SK-N-SH treated with all-trans-retinoic acid at 6 μM for 48 hours (cell line): ENCODE results near the gene CNPY3.
A peak's percentile ranks its signal among the peaks of the same experiment; 100 is the strongest.

Experiments
- ATAC-seq: fragments of 200-7000 bp; cut with Tn5 transposase; 3 replicates; pipeline ENCODE4 v1.9.1; 2020; ENCODE audit warnings: mild to moderate bottlenecking, moderate library complexity
- ARNTL ChIP-seq: fragments of 450-650 bp; formaldehyde crosslinking; IDR thresholded peaks from 2 replicates; pipeline ENCODE4 v1.5.0; 2020; ENCODE audit warnings: low read depth, mild to moderate bottlenecking, moderate library complexity, borderline replicate concordance
- BACH2 ChIP-seq: fragments of 250-450 bp; sonication (Bioruptor Pico); IDR thresholded peaks from 2 replicates; pipeline ENCODE4 v1.9.0; 2021; ENCODE audit warnings: mild to moderate bottlenecking, borderline replicate concordance
- CREB5 ChIP-seq: fragments of 250-450 bp; sonication (Bioruptor Pico); IDR thresholded peaks from 2 replicates; pipeline ENCODE4 v1.5.1; 2020; ENCODE audit warnings: low read depth, mild to moderate bottlenecking, moderate library complexity
- CSDC2 ChIP-seq: fragments of 250-450 bp; sonication (Bioruptor Pico); IDR thresholded peaks from 2 replicates; pipeline ENCODE4 v1.5.0; 2020; ENCODE audit warnings: mild to moderate bottlenecking, moderate library complexity
- CSRNP3 ChIP-seq: fragments of 250-450 bp; sonication (Bioruptor Pico); IDR thresholded peaks from 2 replicates; pipeline ENCODE4 v1.5.1; 2021; ENCODE audit warnings: mild to moderate bottlenecking, moderate library complexity
- GLIS3 ChIP-seq: fragments of 250-450 bp; sonication (Bioruptor Pico); IDR thresholded peaks from 2 replicates; pipeline ENCODE4 v1.5.0; 2020; ENCODE audit warnings: mild to moderate bottlenecking, moderate library complexity
- ISL1 ChIP-seq: fragments of 250-450 bp; sonication (Bioruptor Pico); IDR thresholded peaks from 2 replicates; pipeline ENCODE4 v2.1.2; 2022; ENCODE audit warnings: mild to moderate bottlenecking, moderate library complexity
- OSR1 ChIP-seq: fragments of 250-450 bp; sonication (Bioruptor Pico); IDR thresholded peaks from 2 replicates; pipeline ENCODE4 v1.8.0; 2022; ENCODE audit warnings: moderate library complexity, mild to moderate bottlenecking, inconsistent platforms
- PATZ1 ChIP-seq: fragments of 250-450 bp; sonication (Bioruptor Pico); IDR thresholded peaks from 2 replicates; pipeline ENCODE4 v1.8.0; 2020; ENCODE audit warnings: mild to moderate bottlenecking, moderate library complexity, borderline replicate concordance
- POU6F1 ChIP-seq: fragments of 250-450 bp; sonication (Bioruptor Pico); IDR thresholded peaks from 2 replicates; pipeline ENCODE4 v1.8.0; 2021; ENCODE audit warnings: low read depth, mild to moderate bottlenecking, moderate library complexity, borderline replicate concordance
- PPARA ChIP-seq: fragments of 250-450 bp; sonication (Bioruptor Pico); IDR thresholded peaks from 2 replicates; pipeline ENCODE4 v1.5.0; 2020; ENCODE audit warnings: mild to moderate bottlenecking, borderline replicate concordance
- SNAI2 ChIP-seq: fragments of 250-450 bp; sonication (Bioruptor Pico); IDR thresholded peaks from 2 replicates; pipeline ENCODE4 v1.5.0; 2020; ENCODE audit warnings: mild to moderate bottlenecking, moderate library complexity
- TCF4 ChIP-seq: fragments of 250-450 bp; sonication (Bioruptor Pico); IDR thresholded peaks from 2 replicates; pipeline ENCODE4 v1.8.0; 2021; ENCODE audit warnings: mild to moderate bottlenecking, moderate library complexity, borderline replicate concordance
- TOX ChIP-seq: fragments of 250-450 bp; sonication (Bioruptor Pico); IDR thresholded peaks from 2 replicates; pipeline ENCODE4 v1.8.0; 2021; ENCODE audit warnings: mild to moderate bottlenecking, moderate library complexity, borderline replicate concordance
- TSHZ2 ChIP-seq: fragments of 250-450 bp; sonication (Bioruptor Pico); IDR thresholded peaks from 2 replicates; pipeline ENCODE4 v1.5.0; 2020; ENCODE audit warnings: mild to moderate bottlenecking, moderate library complexity
- ZC3H10 ChIP-seq: fragments of 250-450 bp; sonication (Bioruptor Pico); IDR thresholded peaks from 2 replicates; pipeline ENCODE4 v1.5.1; 2021; ENCODE audit warnings: mild to moderate bottlenecking, moderate library complexity
- ZFP3 ChIP-seq: fragments of 250-450 bp; sonication (Bioruptor Pico); IDR thresholded peaks from 2 replicates; pipeline ENCODE4 v1.5.0; 2020; ENCODE audit warnings: mild to moderate bottlenecking, moderate library complexity
- ZFP30 ChIP-seq: fragments of 450-650 bp; formaldehyde crosslinking; IDR thresholded peaks from 2 replicates; pipeline ENCODE4 v1.5.0; 2022; ENCODE audit warnings: mild to moderate bottlenecking, moderate library complexity
- ZNF70 ChIP-seq: fragments of 450-650 bp; formaldehyde crosslinking; IDR thresholded peaks from 2 replicates; pipeline ENCODE4 v1.5.0; 2020; ENCODE audit warnings: mild to moderate bottlenecking, moderate library complexity
- ZNF8 ChIP-seq: fragments of 450-650 bp; formaldehyde crosslinking; IDR thresholded peaks from 2 replicates; pipeline ENCODE4 v1.5.0; 2020; ENCODE audit warnings: mild to moderate bottlenecking, moderate library complexity

The CNPY3 gene

GRCh38 chr6:42923666-42924065 lies 5.6 kb upstream of the CNPY3 start:
- TF ChIP-seq ZFP30 (CRISPR knock-in tag) (no peak), PATZ1 (CRISPR knock-in tag) (no peak), GLIS3 (CRISPR knock-in tag) (no peak), TOX (no peak), SNAI2 (CRISPR knock-in tag) (no peak), ZNF8 (CRISPR knock-in tag) (no peak), CSRNP3 (CRISPR knock-in tag) (no peak), ARNTL (no peak)
- ATAC-seq = no peak

- TF ChIP-seq ZFP3 (CRISPR knock-in tag) (no peak), GLIS3 (CRISPR knock-in tag) (no peak), TOX (no peak), PPARA (CRISPR knock-in tag) (no peak), CREB5 (no peak)
- no peak for ATAC-seq
These were observed 3.9 kb upstream of the CNPY3 start for GRCh38 chr6:42925248-42925857.

GRCh38 chr6:42929821-42930360 lies 611 bp downstream of the CNPY3 start:
- ATAC-seq = peak; percentile 42
- peak; percentile 80 for TF ChIP-seq ZFP3 (CRISPR knock-in tag)
- TF ChIP-seq BACH2 (CRISPR knock-in tag) = no peak
- no peak for TF ChIP-seq ZC3H10
- TF ChIP-seq TOX = no peak
- no peak for TF ChIP-seq CSDC2 (CRISPR knock-in tag)
- TF ChIP-seq ISL1 = no peak
- peak; percentile 46; the same call in 1 of the 2 replicates for TF ChIP-seq TCF4

- no peak for ATAC-seq
These were observed 3.1 kb downstream of the CNPY3 start for GRCh38 chr6:42932412-42932811.

More at GRCh38 chr6:42932412-42932811, 3.1 kb downstream of the CNPY3 start:
- no peak for TF ChIP-seq TCF4
- no peak for TF ChIP-seq CREB5
- no peak for TF ChIP-seq ZFP3 (CRISPR knock-in tag)
- no peak for TF ChIP-seq SNAI2 (CRISPR knock-in tag)
- TF ChIP-seq TOX = no peak
- no peak for TF ChIP-seq PATZ1 (CRISPR knock-in tag)
- TF ChIP-seq GLIS3 (CRISPR knock-in tag) = no peak
- TF ChIP-seq ZFP30 (CRISPR knock-in tag) = no peak
- TF ChIP-seq TSHZ2 (CRISPR knock-in tag) = no peak
- TF ChIP-seq ZNF8 (CRISPR knock-in tag) = no peak
- TF ChIP-seq PPARA (CRISPR knock-in tag) = no peak
- no peak for TF ChIP-seq POU6F1 (CRISPR knock-in tag)
- no peak for TF ChIP-seq ZNF70 (CRISPR knock-in tag)
- TF ChIP-seq ISL1 = no peak
- no peak for TF ChIP-seq OSR1 (CRISPR knock-in tag)
